ENCODE results near the gene SFXN5.
A peak's percentile ranks its signal among the peaks of the same experiment; 100 is the strongest.

The SFXN5 gene

GRCh38 chr2:73089270-73090030 lies 17.9 kb upstream of the SFXN5 start (continued):
- no peak for TF ChIP-seq ZNF416 (tag by site-specific recombination; IDR thresholded peaks at IDR 0.05)
- peak; percentile 24; the same call in 1 of the 2 replicates for TF ChIP-seq SP7 (tag by site-specific recombination; IDR thresholded peaks at IDR 0.05)
- no peak for TF ChIP-seq ZNF513 (tag by site-specific recombination; IDR thresholded peaks at IDR 0.05)
- no peak for TF ChIP-seq PRDM2 (tag by site-specific recombination; IDR thresholded peaks at IDR 0.05; ENCODE audit: borderline replicate concordance)
- no peak for TF ChIP-seq ZNF623 (tag by site-specific recombination; IDR thresholded peaks at IDR 0.05)
- TF ChIP-seq ZNF561 (tag by site-specific recombination; IDR thresholded peaks at IDR 0.05; ENCODE audit: borderline replicate concordance), result no peak
- TF ChIP-seq ZNF2 (tag by site-specific recombination; IDR thresholded peaks at IDR 0.05), result no peak
- TF ChIP-seq ZSCAN18 (tag by site-specific recombination; IDR thresholded peaks at IDR 0.05), result no peak
- no peak for TF ChIP-seq INSM2 (tag by site-specific recombination; IDR thresholded peaks at IDR 0.05)
- no peak for TF ChIP-seq RBAK (tag by site-specific recombination; IDR thresholded peaks at IDR 0.05)
- TF ChIP-seq ZBTB49 (tag by site-specific recombination; IDR thresholded peaks at IDR 0.05; ENCODE audit: low read depth), result no peak
- TF ChIP-seq ZBTB17 (tag by site-specific recombination; IDR thresholded peaks at IDR 0.05), result 0 out of 2 replicates have a peak, but pooled peaks have one; percentile 24
- TF ChIP-seq ZNF830 (tag by site-specific recombination; IDR thresholded peaks at IDR 0.05; ENCODE audit: low read depth), result no peak
- TF ChIP-seq ZNF354C (tag by site-specific recombination; IDR thresholded peaks at IDR 0.05; ENCODE audit: borderline replicate concordance, low read depth), result no peak
- TF ChIP-seq ZNF184 (tag by site-specific recombination; IDR thresholded peaks at IDR 0.05), result no peak
- no peak for TF ChIP-seq ZNF837 (tag by site-specific recombination; IDR thresholded peaks at IDR 0.05)
- no peak for TF ChIP-seq ZNF48 (tag by site-specific recombination; IDR thresholded peaks at IDR 0.05)
- TF ChIP-seq ZNF571 (tag by site-specific recombination; IDR thresholded peaks at IDR 0.05), result no peak
- TF ChIP-seq ZNF138 (tag by site-specific recombination; IDR thresholded peaks at IDR 0.05; ENCODE audit: borderline replicate concordance), result no peak
- peak; percentile 68; the same call in 1 of the 2 replicates for TF ChIP-seq KLF16 (tag by site-specific recombination; IDR thresholded peaks at IDR 0.05)
- no peak for TF ChIP-seq ZSCAN5A (tag by site-specific recombination; IDR thresholded peaks at IDR 0.05)
- no peak for TF ChIP-seq GLIS1 (tag by site-specific recombination; IDR thresholded peaks at IDR 0.05)
- TF ChIP-seq ZNF639 (tag by site-specific recombination; IDR thresholded peaks at IDR 0.05), result no peak
- TF ChIP-seq GLIS2 (tag by site-specific recombination; IDR thresholded peaks at IDR 0.05), result no peak

Measured in HEK293 (cell line).